Measurements from ENCODE around the gene MIDN.

Gene MIDN

DNA sequence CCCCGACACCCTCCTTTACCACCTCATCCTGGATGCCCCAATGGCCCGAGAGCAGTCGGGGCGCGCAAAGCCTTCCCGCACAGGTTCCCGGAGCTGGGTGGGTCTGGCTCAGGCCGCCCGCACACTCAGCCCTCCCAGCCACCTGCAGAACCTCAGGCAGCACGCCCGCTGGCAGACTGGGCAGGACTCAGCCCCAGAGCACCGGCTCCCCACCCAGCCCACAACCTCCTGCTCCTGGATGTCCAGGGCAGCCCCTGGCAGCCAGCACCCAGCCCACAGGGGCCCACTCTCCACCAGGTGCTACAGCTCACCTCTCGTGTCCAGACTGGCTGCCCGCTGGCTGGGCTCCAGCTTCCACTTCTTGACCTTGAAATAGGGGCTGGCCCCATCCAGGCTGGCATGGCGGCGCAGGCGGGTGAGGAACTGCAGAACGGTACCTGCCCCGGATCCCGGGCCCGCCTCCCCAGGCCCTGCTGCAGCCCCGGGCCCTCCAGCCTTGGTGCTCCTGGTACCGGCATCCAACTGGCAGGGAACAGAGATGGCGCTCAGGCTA is 15.2 kb upstream of the MIDN start:
- DNase-seq (no peak), ATAC-seq (no peak)

DNA sequence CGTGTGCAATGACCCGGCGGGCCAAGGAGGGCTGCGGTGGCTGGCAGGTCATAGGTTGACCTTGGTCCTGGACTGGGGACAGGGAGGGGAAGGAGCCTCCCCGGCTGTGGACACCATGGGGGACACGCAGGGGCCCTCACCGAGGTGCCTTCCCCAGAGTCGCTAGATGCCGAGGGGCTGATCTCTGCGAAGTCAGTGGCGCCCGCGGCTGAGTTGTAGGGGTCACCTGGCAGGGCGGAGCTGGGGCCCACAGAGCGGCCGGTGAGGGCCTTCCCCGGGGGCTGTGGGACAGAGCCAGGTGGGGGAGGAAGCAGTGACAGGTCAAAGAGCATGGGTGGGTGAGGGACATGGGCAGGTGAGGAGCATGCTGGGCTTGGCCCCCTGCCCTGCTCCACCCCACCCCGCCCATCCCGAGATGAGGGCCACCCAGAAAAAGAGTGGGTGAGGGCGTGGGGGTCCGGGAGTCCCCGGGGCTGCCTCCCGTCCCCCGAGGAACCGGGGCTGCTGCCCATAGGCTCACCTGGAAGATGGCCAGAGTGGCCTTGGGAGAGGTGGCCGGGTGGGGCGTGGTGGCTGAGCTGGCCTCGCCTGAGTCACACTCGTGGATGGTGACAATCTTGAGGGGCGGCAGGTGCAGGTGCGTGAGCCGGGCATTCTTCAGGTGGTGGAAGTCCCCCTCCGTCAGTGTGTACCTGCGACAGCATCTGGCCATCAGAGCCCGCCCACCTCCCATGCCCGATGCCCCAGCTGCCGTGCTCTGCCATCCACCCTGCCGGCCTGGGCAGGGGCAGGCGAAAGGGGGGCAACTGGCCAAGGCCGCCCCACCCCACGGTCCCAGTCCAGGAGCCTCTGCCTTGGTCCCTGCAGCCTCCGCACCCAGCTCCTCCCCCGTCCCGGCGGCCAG is 14.1 kb upstream of the MIDN start:
- ATAC-seq, result no peak
- no peak for DNase-seq

DNA sequence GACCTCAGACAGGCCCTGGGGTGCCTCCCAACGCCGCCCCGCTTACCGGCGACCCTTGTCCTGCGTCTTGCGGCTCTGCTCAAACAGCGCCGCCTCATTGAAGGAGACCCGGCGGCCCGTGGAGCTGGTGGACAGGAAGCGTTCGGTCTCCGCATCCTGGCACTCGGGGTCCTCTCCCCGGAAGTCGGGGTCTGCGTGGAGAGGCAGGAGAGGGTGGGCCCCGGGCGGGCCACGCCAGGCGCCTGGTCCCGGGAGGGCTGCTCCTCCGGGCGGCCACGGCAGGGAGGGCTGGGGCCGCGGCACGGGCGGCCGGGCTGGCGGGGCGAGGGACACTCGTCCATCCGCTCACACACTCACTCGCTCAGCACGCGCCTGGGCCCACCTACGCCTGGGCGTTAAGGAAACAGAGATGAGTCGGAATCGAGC is 13.4 kb upstream of the MIDN start:
- ATAC-seq (no peak), DNase-seq (no peak)

DNA sequence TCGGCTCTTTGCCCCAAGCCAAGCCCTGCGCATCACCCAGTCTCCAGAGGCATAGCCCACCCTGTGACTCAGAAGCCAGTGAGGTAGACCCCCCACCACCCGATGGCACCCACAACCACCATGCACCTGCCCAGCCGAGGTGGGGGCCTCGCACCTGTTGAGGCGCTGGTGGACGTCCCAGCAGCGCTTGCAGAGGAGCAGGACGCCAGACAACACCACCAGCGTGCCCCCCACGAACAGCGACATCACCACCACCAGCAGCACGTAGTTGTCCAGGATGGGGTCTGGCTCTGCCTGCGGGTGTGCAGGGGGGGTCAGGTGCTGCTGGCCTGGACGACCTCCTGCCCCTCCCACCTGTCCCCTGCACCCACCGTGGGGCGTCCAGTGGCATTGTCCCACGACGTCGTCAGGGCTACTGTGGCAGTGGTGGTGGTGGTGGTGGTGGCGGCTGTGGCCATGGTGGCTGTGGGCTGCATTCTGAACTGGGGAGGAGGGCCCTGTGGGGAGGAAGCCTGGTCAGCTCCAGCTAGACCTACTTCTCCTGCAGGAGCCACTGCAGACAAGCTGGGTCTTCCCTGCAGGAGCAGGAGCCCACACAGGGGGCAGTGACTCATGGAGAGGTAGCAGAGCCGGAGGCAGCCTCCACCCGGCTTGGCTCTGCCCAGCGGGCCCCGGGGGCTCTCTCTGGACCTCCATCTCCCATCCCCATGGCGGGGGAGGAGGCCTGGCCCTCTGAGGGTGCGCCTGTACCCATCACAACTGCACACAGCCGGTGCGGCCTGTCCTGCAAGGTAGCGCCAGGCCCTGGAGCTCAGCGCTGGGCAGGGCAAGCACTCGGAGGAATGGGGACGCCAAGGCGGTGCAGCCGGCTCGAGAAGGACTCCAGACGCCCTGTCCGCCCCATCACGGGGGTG is 12.5 kb upstream of the MIDN start:
- no peak for DNase-seq

DNA sequence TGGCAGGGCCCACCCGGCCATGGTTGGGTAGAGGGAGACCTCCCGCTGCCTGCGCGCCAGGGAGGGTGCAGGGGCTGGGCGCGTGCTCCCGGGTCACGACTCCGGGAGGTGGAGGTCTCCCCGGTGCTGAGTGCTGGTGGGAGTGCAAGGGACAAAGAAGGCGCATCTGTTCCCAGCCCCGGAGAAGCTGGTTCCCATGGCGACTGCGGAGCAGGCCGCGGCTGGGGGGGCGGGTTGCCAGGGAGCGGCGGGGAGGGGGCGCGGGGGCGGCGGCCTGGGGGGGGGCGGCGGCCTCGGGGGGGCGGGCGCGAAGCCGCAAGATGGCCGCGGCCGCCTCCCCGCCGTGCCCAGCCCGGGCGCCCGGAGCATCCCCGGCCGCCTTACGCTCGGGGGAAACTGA is 11.8 kb upstream of the MIDN start:
- ATAC-seq, result no peak

More for the DNA sequence above, 12.5 kb upstream of the MIDN start:
- no peak for ATAC-seq

DNA sequence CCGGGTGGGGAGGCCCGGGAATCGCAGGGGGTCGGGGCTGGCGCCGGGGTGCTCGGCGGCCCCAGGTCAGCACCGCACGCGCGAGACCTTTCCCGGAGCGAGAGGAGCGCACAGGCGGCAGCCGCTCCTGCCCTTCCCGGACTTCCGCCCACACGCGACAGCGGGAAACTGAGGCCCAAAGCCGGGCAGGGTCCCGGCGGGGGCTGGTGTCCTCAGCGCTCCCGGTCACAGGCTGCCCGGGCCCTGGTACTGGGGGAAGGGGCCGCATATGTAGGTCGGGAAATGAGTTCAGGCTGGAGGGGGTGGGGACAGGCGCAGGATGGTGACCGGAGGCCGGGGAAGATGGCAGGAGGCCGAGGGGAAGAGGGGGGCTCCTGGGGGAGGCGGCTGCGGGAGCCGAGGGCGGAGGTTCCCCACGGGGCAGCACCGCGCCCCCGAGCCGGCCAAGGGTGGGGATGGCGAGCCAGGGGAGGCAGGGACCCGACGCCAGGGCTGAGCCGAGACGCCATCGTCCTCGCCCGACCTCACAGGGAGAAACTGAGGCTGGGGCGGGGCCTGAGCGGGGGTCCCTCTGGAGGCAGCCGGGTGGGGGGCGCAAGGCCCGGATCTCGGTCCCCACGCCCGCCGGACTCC is 11.2 kb upstream of the MIDN start:
- no peak for ATAC-seq
- no peak for DNase-seq

More for the DNA sequence above, 11.8 kb upstream of the MIDN start:
- no peak for DNase-seq

DNA sequence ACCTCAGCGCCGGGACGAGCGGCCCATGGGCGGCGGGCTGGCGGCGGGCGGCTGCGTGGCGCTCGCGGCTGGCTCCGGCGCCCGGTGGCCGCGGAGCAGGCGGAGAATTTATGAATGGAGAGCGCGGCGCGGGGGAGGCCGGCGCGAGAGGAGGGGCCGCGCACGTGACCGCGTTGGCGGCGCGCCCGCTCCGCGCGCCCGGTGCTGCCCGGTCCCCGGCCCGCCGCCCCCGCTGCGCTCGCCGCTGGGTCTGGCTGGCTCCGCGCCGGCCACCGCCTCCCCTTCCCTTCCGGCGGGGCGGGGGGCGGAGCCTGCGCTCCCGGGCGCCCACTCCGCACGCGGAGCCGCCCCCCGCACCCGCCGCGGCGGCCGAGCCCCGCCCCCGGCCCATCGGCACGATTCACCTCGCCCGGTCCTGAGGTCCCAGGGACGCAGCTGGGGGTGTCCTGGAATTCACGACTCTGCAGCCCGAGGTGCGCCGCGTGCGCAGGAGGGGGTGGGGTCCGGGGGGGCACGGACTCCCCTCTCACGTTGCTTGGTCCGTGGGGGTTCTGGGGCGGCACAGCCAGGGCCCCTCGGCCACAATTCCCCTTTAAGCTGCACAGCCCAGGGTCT is 10.5 kb upstream of the MIDN start, which contains the start of gene CBARP:
Gene CBARP (minus strand): TSS at position 252 of the 615 bp plus-strand sequence. CDS start 1,905 bp downstream, outside the sequence.
- peak; percentile 46 for DNase-seq
- no peak for ATAC-seq

DNA sequence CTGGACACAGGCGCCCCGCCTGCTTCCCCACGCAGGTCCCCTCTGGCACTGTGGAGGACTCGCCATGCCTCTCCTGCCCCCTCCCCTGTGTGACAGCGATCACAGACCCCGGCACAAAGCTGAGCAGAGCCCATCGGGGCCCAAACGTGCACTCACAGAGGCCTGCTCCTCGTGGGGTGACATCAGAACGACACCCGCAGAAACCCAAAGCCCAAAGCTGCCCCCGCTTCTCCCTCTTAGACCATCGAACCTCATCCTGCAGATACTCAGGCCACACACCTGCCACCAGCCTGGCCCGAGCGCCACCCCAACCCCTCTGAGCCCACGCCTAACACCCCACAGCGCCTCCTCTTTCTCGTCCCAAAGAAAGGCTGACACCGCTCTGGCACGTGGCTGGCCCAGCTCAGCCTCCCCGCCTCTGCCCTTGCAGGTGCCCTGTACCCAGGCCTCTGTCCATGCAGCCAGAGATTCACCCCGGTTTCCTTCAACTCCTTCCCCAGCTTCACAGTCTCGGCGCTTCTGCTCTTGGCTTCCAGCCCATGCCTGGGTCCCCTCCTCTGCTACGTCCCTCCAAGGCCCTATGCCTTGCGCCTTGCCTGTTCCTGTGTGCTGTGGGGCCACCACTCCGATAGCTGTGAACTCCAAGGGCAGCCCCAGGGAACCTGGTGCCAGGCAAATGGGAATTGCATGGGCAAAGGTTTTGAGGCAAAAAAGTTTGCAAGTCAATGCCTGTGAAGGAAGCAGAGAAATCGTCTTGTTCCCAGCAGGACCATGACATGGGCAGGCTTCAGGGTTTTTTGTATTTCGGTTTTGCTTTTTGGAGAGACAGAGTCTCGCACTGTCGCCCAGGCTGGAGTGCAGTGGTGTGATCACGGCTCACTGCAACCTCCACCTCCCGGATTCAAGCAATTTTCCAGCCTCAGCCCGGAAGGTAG is 9.7 kb upstream of the MIDN start:
- DNase-seq, result no peak
- no peak for ATAC-seq

DNA sequence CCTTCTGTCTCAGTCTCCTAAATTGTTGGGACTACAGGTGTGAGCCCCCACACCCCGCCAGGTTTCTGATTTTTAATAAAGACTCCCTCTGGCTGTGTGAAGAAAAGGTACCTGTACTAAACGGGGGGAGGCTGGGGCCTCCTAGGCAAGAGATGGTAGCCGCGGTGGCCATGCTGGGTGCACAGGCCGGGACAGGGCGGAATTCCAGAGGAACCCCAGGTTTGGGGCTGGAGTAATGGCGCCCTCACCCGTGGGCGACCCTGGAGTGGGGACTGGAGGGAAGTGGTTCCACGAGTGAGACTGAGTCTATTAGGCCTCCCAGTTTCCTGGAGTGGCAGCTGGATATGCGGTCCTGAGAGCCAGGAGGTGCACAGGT is 9.0 kb upstream of the MIDN start:
- ATAC-seq (no peak), DNase-seq (no peak)

DNA sequence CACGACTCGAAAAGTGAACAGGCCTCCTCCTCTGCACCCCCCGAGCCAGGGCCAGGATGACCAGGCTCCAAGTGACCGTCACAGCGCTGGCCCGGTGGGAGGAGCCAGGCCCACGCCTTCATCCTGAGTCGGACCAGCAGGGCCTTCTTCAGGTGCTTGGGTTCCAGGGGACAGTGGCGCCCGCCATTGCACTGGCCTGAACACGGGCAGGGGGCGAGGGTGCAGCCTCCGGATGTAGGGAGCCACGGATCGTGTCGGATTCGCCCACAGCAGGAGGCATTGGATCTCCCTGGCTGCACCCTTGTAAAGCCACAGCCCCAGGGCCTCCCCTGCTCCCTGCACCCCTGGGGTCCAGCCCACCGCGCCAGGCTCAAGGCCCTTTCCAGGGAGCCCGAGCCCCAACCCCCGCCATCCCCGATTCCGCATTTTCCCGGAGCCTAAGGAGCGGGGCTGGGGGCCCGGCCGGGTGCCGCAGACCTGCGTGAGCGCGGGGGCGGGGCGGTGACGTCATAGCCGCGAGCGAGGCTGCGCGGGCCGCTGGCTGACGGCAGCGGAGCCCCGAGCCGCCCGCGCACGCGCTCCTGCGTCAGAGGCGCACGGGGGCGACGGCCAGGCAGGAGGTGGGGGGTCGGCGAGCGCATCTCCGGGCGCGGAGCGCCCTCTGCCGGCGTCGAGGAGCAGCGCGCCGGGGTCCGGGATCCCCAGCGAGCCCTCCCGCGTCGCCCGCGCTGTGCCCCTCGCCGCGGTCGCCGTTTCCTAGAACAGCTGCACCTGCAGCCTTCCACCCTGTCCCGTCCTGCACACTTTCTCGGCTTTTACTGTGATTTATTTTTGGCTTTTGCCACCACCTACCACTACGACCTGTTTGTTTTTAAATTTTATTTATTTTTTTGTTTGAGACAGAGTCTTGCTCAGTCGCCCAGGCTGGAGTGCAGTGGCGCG is 8.3 kb upstream of the MIDN start:
- ATAC-seq (peak; percentile 51), DNase-seq (peak; percentile 97)

DNA sequence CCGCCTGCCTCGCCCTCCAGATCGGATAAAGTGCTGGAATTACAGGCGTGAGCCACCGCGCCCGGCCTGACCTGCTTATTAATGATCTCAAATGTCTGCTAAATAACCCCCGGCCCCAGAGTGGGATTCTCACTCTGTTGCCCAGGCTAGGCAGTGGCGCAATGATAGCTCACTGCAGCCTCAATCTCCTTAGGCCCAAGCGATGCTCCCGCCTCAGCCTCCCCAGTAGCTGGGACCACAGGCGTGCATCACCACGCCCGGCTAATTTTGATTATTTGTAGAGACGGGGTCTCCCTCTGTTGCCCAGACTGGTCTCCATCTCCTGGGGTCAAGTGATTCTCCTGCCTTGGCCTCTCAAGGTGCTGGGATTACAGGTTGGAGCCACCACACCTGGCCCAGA is 7.5 kb upstream of the MIDN start:
- ATAC-seq, result no peak
- DNase-seq, result no peak

DNA sequence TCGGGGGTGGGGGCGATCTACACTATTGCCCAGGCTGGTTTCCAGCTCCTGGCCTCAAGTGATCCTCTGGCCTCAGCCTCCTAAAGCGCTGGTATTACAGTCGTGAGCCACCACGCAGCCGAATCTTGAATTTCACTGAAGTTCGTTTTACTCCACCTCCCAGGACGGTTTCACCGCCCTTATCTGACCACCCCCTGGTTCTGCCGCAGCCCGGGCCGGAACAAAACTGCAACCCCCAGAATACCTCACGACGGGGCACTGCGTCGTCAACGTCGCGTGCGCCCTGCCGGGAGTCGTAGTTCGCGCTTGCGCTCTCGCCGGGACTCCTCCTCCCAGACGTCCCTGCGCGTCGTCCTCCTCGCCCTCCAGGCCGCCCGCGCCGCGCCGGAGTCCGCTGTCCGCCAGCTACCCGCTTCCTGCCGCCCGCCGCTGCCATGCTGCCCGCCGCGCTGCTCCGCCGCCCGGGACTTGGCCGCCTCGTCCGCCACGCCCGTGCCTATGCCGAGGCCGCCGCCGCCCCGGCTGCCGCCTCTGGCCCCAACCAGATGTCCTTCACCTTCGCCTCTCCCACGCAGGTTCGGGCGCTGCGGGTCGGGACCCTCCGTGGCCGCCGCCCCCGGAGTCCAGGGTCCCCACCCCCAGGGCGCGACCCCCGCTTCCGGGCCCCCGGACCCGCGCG is 6.8 kb upstream of the MIDN start, which contains the start of gene ATP5F1D:
Gene ATP5F1D (plus strand): TSS at position 335 of the 679 bp plus-strand sequence. CDS start 100 bp downstream, at position 435.
- DNase-seq, result peak; percentile 95
- peak; percentile 76 for ATAC-seq

DNA sequence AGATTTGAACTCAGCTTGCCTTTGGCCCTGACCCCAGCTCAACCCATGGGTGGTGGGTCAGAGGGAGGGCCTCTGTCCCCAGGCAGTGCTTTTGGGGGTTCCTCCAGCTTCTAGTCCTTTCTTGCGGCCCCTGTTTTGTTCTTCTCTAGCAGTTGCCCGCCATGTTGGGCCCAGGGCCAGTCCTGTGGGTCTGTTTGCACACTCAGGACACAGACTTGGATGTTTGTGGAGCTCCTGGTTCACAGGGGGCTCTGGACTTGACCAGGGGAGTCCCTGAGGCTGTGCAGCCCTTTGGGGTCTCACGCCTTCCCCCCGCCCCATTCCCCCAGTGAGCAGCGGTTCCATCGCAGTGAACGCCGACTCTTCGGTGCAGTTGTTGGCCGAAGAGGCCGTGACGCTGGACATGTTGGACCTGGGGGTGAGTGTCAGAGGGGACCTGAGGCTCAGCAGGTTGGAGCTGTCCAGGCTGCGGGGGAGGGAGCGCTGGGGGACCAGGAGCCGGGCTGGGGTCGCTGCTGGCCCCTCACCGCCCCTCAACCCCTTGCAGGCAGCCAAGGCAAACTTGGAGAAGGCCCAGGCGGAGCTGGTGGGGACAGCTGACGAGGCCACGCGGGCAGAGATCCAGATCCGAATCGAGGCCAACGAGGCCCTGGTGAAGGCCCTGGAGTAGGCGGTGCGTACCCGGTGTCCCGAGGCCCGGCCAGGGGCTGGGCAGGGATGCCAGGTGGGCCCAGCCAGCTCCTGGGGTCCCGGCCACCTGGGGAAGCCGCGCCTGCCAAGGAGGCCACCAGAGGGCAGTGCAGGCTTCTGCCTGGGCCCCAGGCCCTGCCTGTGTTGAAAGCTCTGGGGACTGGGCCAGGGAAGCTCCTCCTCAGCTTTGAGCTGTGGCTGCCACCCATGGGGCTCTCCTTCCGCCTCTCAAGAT is 4.4 kb upstream of the MIDN start:
- ATAC-seq (peak; percentile 31), DNase-seq (peak; percentile 93)

DNA sequence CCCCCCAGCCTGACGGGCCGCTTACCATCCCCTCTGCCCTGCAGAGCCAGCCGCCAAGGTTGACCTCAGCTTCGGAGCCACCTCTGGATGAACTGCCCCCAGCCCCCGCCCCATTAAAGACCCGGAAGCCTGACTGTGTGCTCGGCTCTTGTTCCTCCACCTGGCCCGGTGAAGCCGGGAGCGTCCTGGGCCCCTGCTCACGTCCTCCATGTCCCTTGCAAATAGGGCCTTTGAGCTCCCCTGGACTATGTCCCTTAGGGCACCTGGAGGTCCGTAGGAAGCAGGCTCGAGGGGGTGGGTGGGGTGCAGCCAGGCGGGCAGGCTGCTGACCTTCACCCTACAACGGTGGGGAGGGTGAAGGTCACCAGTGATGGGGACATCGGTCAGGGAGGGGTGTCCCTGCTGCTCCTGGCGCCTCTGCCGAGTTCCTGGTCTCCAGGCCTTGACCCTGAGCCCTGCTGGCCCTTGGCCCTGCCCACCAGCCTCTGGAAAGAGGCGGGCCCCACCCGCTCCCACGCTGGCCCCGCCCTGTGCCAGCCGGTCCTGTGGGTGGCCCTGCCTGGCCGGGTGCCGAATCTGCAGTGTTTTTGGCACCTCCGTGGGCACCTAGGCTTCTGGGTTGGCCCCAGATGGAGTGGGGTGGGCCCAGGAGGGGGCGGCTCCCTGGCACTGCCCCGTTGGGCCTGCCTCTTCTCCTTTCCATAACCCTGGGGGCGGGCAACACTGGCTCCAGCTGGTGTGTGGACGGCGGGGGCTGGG is 3.5 kb upstream of the MIDN start:
- DNase-seq (peak; percentile 39), ATAC-seq (no peak)

DNA sequence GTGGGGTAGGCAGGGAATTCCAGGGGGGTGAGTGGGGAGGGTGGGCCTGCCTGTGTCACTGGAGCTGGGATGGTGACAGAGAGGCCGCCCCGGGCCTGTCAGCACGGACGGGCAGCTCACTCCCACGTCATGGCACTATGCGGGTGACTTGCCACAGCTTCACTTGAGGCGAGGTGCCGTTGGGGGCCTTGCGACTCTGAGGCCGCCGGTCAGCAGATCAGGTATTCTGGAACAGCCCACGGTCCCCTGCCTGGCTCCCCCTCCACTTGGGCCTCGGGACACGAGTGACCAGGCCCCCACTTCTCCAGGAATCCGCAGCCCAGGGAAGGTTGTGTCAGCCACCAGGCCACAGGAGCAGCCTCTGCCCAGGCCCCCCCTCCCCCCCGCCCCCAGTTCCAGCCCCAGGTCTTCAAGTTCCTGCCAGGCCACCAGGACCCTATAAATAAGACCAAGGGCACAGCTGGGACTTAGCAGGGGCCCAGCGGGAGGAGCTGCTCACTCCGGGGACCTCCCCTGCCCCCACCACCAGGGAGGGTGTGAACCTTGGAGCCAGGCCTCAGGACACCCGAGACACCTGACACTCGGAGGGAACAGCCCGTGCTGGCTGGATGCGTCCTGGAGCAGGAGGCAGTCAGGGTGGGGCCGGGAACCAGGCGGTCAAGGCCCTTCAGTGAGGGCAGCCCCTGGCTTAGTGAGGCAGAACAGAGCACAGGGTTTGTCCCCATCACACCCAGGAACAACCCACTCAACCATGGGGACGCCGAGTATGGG is 2.7 kb upstream of the MIDN start:
- DNase-seq, result no peak
- no peak for ATAC-seq

Data from stimulated activated naive CD8-positive, alpha-beta T cell treated with anti-CD3 and anti-CD28 coated beads, Interleukin-15, Interleukin-2, amounts not matched to agents 100 U/mL and 50 U/mL, for 24 hours (primary cell).